Psoas muscle (tissue), 8 donors: ENCODE results near the gene MAPK8. TPM values are rescaled to one million over a fixed set of nuclear protein-coding genes. Genes with fewer than 3 reads are reported as not detected.
"Not testable (repeated sequence)": the region's sequence is repeated elsewhere in the genome, so short reads cannot be mapped to it uniquely, and the experiment has no call there.

ENCODE experiments used
- ATAC-seq, 4 donors: fragments of 200-7000 bp; cut with Tn5 transposase; one replicate each; pipeline ENCODE4 v1.9.1; 2020; ENCODE audit warnings: moderate library complexity in 3 of 4, mild to moderate bottlenecking in 2 of 4
- DNase-seq, 2 donors: peaks; one replicate each; pipeline ENCODE4 v3.0.0-alpha.2; 2020
- H3K27ac ChIP-seq: fragments of 200-600 bp; one replicate; pipeline ENCODE4 v1.8.0; 2022
- H3K27me3 ChIP-seq, 3 donors: fragments of 200-600 bp in 1 of 3; one replicate each; pipeline versions ENCODE4 v1.6.1 to v1.8.0; 2013 to 2022; ENCODE audit warnings: low read length in 2 of 3, mild to moderate bottlenecking in 2 of 3, moderate library complexity in 1 of 3; ENCODE audit not compliant: insufficient read depth in 3 of 3
- H3K36me3 ChIP-seq, 2 donors: fragments of 200-600 bp in 1 of 2; one replicate each; pipeline versions ENCODE4 v1.6.1 to v1.8.0; 2013 to 2022; ENCODE audit warnings: low read depth in 1 of 2, mild to moderate bottlenecking in 1 of 2, moderate library complexity in 1 of 2; ENCODE audit not compliant: insufficient read depth in 1 of 2
- H3K4me1 ChIP-seq: fragments of 200-600 bp; one replicate; pipeline ENCODE4 v1.8.0; 2022
- H3K4me3 ChIP-seq: fragments of 200-600 bp; one replicate; pipeline ENCODE4 v1.8.0; 2022; ENCODE audit warnings: mild to moderate bottlenecking
- H3K9me3 ChIP-seq: fragments of 200-600 bp; one replicate; pipeline ENCODE4 v1.8.0; 2022
- CTCF ChIP-seq: fragments of 200-600 bp; IDR thresholded peaks from one replicate; pipeline ENCODE4 v1.8.0; 2022; ENCODE audit warnings: antibody characterized with exemption
- WGBS, 3 donors: extraction: QIAGEN DNeasy Blood & Tissue Kit; methylation state at CpG; one replicate each; pipeline versions ENCODE4 v1.1.6 to v1.1.7; 2013; 5-methylcytosine and 5-hydroxymethylcytosine counted together
- intact Hi-C, 2 donors: fragments of 100-400 bp; cut with DNase I; formaldehyde crosslinking; loops; one replicate each; pipeline versions ENCODE4 v1.11.0 to v1.14.2; 2022
- polyA plus RNA-seq, 3 donors: library from polyadenylated mRNA; stranded (reverse); fragments of 200-250 nt; gene quantifications; one replicate each; pipeline ENCODE4 v1.2.3, GENCODE V29; 2013
- total RNA-seq, 4 donors: library from RNA; stranded (reverse); fragmentation: NEBNext Ultra II Directional in 2 of 4; extraction: Animal tissue kit (Norgen Biotek cat#: 25700) in 2 of 4; gene quantifications; one replicate each; pipeline versions ENCODE4 v1.2.1 to v1.2.4, GENCODE V29; 2021 to 2023
- donor health status: healthy with polysubstance abuse.
- donor health status: DM: no; HTN: no; CAD: no; lungs with moderate emphysema.
- donor health status: Bipolar disorder and iron deficiency.
- donor health status: healthy.
- donor health status: DM: yes; HTN: yes; CAD: no.
- donor health status: DM: no; HTN: no; CAD: no.
- donor health status: DM: no; HTN: no; CAD: no.
- donor health status: DM: yes; HTN: yes; CAD: no.

The MAPK8 gene
- total and polyA plus RNA-seq, 7 donors, result 10.8 to 32.3 (median 24.3) TPM

- Histone ChIP-seq H3K4me1 (no peaks in the 10 kb centered on the region), H3K27me3 (no peaks in the 10 kb centered on the region), H3K27ac (no peak overlapping the region), H3K9me3 (no peaks in the 10 kb centered on the region), H3K4me3 (no peak overlapping the region), H3K36me3 (peaks cover 0 to 3% of the 10 kb centered on the region in 2 donors)
- intact Hi-C loops, result loop anchor here in 1 of 2 donors (10.0 kb wide), 1 partner anchor 53 kb away; no protein-coding TSS in a partner anchor
- no peak for TF ChIP-seq CTCF
- WGBS, 3 donors, result 81 to 87% (median 86%) methylated on average over 5 of the region's 5 CpGs
- ATAC-seq, result no peak
- DNase-seq, result no peak
Observed at GRCh38 chr10:48418189-48418788, 111.8 kb downstream of the MAPK8 start.

GRCh38 chr10:48419714-48420113 lies 113.2 kb downstream of the MAPK8 start:
- H3K4me3 ChIP-seq, result no peak overlapping the region
- peaks cover 0 to 3% of the 10 kb centered on the region in 2 donors for H3K36me3 ChIP-seq
- no peaks in the 10 kb centered on the region for H3K27me3 ChIP-seq
- no peak overlapping the region for H3K27ac ChIP-seq
- 91 to 94% (median 92%) methylated on average over 4 of the region's 4 CpGs for WGBS, 3 donors
- H3K9me3 ChIP-seq, result no peaks in the 10 kb centered on the region
- H3K4me1 ChIP-seq, result no peaks in the 10 kb centered on the region
- no peak for TF ChIP-seq CTCF
- no peak for ATAC-seq
- no peak for DNase-seq
- intact Hi-C loops, result loop anchor here in 1 of 2 donors (10.0 kb wide), 1 partner anchor 55 kb away; no protein-coding TSS in a partner anchor

- DNase-seq, H3K27me3 ChIP-seq, H3K27ac ChIP-seq, H3K4me1 ChIP-seq, H3K9me3 ChIP-seq, ATAC-seq, H3K4me3 ChIP-seq, intact Hi-C loops: not testable (repeated sequence)
- peaks cover 0 to 11% of the 10 kb centered on the region in 2 donors for H3K36me3 ChIP-seq
- WGBS, 3 donors, result 74 to 90% (median 82%) methylated on average over 2 of the region's 2 CpGs
Observed at GRCh38 chr10:48421862-48422261, 115.4 kb downstream of the MAPK8 start.

GRCh38 chr10:48423884-48424283 lies 117.4 kb downstream of the MAPK8 start:
- DNase-seq, result no peak
- ATAC-seq, result no peak
- 91 to 94% (median 93%) methylated on average over 4 of the region's 4 CpGs for WGBS, 3 donors
- H3K4me1 ChIP-seq, result no peaks in the 10 kb centered on the region
- no peak overlapping the region for H3K4me3 ChIP-seq
- no peak for TF ChIP-seq CTCF
- no peaks in the 10 kb centered on the region for H3K27me3 ChIP-seq
- no peaks in the 10 kb centered on the region for H3K9me3 ChIP-seq
- intact Hi-C loops, result no loop called here
- H3K27ac ChIP-seq, result no peak overlapping the region
- H3K36me3 ChIP-seq, result peaks cover 0 to 16% of the 10 kb centered on the region in 2 donors

- intact Hi-C loops, result no loop called here
- Histone ChIP-seq H3K4me3 (no peak overlapping the region), H3K27ac (no peak overlapping the region), H3K4me1 (no peaks in the 10 kb centered on the region), H3K27me3 (no peaks in the 10 kb centered on the region), H3K9me3 (no peaks in the 10 kb centered on the region), H3K36me3 (peaks cover 0 to 40% of the 10 kb centered on the region in 2 donors)
- no peak for DNase-seq
- no peak for ATAC-seq
- WGBS, 3 donors, result 93 to 96% (median 93%) methylated on average over 3 of the region's 3 CpGs
- no peak for TF ChIP-seq CTCF
Observed at GRCh38 chr10:48428896-48429295, 122.4 kb downstream of the MAPK8 start.
